GM12801 (cell line): ENCODE measurements around the gene VWA5B1.

Experiments used
- TF ChIP-seq, protein P1 (sequence below): IDR thresholded peaks from one replicate; pipeline ENCODE4 v1.5.1; 2011; ENCODE audit warnings: control low read depth; ENCODE audit not compliant: insufficient read length; ENCODE audit errors: extremely low read depth

Gene VWA5B1

DNA sequence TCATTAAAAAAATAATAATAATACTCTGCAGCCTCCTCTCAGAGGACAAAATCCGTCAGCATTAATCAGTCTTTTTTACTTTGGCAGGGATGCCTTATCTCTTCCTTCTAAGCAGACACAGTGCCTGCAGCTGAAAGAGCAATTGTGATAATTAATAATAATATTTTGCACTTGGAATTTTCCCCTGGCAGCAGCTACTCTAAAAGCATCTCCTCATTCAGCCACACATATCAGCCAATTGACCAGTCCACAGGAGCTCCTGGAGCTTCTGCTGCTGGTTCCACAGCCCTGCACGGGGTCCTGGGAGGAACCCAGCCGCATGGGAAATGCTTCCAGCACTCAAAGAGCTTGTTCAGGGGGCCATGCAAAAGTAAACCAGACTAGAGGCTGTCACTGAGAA, 31.0 kb upstream of the VWA5B1 start:
- TF ChIP-seq, protein P1, sequence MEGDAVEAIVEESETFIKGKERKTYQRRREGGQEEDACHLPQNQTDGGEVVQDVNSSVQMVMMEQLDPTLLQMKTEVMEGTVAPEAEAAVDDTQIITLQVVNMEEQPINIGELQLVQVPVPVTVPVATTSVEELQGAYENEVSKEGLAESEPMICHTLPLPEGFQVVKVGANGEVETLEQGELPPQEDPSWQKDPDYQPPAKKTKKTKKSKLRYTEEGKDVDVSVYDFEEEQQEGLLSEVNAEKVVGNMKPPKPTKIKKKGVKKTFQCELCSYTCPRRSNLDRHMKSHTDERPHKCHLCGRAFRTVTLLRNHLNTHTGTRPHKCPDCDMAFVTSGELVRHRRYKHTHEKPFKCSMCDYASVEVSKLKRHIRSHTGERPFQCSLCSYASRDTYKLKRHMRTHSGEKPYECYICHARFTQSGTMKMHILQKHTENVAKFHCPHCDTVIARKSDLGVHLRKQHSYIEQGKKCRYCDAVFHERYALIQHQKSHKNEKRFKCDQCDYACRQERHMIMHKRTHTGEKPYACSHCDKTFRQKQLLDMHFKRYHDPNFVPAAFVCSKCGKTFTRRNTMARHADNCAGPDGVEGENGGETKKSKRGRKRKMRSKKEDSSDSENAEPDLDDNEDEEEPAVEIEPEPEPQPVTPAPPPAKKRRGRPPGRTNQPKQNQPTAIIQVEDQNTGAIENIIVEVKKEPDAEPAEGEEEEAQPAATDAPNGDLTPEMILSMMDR, result no peak

DNA sequence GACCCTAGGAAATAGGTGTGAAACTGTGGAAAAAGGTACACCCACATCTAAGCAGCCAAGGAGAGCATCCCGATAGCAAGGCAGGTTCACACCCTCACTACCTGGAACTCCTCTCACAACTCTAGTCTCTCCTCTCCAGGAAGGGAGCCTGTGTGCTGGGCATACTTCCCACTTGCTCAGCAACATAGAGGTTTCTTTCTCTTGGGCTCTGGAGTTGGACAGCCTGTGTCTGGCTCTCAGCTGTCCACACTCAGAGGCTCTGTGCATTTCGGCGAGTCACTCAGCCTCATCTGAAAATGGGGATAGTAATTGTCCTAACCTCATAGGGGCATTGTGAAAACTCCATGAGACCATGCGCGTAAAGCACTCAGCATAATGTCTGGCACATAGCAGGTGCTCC, 29.6 kb upstream of the VWA5B1 start:
- TF ChIP-seq, protein P1, result no peak

DNA sequence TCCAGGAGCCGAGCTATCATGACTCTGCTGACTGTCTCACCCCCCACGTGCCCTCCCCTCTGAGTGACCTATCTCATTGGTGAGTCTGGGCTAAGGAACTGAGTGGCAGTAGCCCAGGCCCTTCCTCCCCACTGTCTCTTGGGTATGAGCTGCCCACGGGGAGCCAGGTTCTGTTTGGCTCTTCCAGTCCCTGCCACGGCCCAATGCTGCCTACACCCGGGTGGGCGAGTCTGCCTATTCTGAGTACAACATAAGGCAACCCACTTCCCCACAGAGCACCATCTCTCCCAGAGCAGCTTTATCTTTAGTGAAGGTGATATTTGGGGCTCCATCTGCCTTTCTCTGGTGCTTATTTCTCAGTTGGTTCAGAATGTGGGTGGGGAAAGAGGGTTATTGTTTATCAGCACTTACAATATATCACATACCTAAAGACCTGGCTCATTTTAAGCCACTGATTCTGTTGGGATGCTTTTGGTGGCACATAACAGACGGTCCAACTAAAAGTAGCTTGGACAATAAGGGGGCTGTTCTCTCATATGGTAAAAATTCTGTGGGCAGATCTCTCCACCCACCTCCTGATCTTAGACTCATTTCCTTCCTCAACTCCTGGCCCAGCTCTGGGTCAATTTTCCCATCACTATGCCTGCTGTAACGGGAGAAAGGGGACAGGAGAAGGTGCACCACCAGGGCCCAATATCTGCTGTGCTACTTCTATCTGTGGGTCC, 27.7 kb upstream of the VWA5B1 start:
- TF ChIP-seq, protein P1, result no peak

DNA sequence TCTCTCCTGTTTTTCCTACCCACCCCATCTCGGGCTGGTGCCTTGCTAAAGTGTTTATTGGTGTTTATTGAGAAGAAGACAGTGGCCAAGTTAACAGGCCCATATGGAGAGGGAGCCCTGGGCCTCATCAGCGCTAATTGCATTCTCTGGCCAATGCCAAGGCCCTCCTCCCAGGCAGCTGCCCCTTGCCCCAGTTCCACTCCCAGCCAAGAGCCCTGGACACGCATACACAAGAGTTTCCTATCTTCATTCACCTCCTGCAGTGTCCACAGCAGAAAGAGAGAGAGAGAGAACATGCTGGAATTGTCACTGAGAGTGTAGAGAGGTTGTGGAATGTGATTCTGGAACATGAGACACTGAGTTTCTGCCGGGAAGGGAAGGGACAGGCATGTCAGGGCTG, 25.4 kb upstream of the VWA5B1 start:
- TF ChIP-seq, protein P1, result no peak

DNA sequence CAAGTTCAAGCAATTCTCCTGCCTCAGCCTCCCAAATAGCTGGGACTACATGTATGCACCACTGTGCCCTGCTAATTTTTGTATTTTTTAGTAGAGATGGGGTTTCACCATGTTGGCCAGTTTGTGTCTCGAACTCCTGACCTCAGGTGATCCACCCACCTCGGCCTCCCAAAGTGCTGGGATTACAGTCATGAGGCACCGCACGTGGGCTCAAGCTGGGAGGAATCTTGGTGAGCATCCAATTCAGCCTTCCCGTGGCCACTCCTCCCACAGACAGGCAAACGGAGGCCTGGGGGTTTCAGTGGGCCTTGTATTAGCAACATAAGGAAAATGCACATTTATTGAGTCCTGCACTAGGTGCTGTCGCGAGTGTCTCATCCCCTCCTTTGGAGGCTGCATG, 24.5 kb upstream of the VWA5B1 start:
- TF ChIP-seq, protein P1, result no peak

DNA sequence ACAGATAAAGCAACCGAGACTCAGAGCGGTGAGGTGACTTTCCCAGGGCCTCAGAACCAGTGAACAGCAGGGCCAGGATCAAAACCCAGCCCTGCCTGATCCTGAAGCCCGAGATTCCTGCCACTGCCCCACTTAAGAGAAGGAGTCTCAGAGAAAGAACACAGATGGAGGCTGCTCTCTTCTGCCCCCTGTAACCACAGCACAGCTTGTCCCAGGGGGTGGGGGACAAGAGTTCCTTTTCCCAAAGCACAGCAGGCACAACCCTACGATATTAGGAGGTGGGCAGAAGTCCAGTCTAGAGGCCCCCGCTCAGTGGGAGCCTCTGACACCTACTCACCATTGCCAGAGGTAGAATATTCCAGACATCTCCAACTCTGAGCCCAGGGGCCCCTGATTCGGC, 24.0 kb upstream of the VWA5B1 start:
- TF ChIP-seq, protein P1, result no peak

DNA sequence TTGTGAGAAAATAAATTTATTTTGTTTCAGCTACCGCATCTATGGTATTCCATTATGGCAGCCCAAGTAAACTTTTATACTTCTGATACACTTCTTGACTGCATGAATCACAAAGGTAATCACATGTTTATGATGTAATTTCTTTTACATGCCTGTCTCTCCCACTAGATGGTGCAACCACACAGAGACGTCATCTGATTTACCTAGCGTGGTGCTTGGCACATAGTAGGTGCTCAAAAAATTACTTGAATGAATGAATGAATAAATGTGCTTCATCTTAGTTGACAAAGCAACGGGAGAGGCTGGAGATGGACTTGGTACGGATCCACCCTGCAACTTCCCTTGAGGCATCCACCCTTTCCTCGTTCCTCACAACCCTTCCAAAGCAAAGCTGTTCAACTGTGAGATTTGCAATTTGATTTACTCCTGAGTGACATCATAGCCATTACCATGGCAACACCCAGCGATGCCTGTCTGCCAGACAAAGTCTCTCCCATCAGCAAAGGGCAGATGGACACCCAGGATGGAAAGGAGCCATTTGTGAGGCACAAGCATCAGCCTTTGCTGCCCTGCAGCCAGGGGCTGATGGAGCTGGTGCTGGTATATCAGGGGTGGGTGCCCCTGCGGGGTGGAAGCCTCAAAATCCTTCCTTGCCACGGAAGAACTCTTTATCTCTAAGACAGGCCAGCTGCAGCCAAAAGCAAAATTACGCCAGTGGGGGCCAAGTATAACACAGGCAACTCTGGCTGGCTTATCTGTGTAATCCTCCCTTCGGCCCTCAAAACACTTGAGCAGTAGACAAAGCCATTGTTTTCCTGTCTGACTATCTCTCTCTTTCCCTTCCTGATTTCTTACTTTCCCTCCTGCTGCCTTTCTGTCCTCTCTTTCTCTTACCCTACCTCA, 18.9 kb upstream of the VWA5B1 start:
- TF ChIP-seq, protein P1, result no peak
